ENCODE data around the gene CNTLN. TPM values are rescaled to one million over a fixed set of nuclear protein-coding genes. Genes with fewer than 3 reads are reported as not detected.
"Not testable (repeated sequence)": the region's sequence is repeated elsewhere in the genome, so short reads cannot be mapped to it uniquely, and the experiment has no call there.

Gene CNTLN
- total RNA-seq, 2 donors from 2014 or later: 1.2 to 2.1 TPM

DNA sequence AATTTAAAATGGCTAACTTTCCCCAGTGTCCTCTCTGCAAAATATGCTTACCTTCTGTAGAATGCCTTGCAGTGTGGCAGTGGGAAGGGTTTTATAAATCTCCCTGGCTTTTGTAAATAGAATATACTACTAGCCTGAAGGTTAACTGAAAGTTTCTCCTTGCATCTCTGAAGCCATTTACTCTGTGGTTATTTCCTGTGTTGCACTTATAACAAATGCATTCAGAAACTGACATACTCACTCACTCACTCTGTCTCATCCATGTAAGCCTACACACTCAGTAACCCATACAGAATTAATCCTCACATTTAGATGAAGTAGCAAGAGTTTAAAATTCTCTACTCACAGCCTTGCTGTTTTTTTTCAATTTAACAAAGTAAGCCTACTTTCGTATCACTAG, 356.9 kb downstream of the CNTLN start:
- H3K4me1 Mint-ChIP-seq: no peaks in the 10 kb centered on the region

DNA sequence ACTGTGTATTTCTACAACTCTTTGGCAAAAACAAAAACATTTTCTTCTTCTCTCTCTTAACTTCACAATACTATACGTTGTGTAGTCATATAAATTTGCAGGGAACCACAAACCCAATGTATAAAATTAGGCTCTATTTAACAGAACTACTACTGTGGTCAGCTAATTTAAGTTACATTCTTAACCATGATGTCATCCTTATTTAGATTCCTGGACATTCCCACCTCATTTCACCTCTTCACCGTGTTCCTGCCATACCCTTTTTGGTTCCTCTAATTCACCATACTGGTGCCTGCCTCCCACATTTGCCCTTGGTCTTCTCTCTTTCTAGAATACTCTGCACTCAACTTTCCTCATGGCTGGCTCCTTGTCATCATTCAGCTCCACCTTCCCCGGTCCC, 368.4 kb downstream of the CNTLN start:
- no peak for ATAC-seq (replicated peaks)
- Mint-ChIP-seq H3K36me3 (ENCODE audit: low read depth) (no peaks in the 10 kb centered on the region), H3K4me1 (no peaks in the 10 kb centered on the region), H3K27me3 (no peaks in the 10 kb centered on the region), H3K9me3 (peaks cover 7% of the 10 kb centered on the region), H3K4me3 (no peak overlapping the region), H3K27ac (no peak overlapping the region)

More for the DNA sequence above, 356.9 kb downstream of the CNTLN start:
- Mint-ChIP-seq H3K4me3 (no peak overlapping the region), H3K9me3 (no peaks in the 10 kb centered on the region), H3K27me3 (no peaks in the 10 kb centered on the region), H3K36me3 (ENCODE audit: low read depth) (no peaks in the 10 kb centered on the region), H3K27ac (no peak overlapping the region)
- no peak for ATAC-seq (replicated peaks)

DNA sequence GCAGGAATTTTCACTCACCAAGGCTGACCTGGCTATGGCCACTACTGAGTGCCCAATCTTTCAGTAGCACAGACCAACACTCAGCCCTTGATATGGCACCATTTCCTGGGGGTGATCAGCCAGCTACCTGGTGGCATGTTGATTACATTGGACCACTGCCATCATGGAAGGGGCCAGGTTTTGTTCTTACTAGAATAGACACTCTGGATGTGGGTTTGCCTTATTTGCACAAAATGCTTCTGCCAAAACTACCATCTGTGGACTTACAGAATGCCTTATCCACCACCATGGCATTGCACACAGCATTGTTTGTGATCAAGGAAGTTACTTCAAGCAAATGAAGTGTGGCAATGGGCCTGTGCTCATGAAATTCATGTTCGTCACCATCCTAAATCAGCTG, 374.3 kb downstream of the CNTLN start:
- Mint-ChIP-seq H3K36me3 (ENCODE audit: low read depth) (no peaks in the 10 kb centered on the region), H3K9me3 (peaks cover 7% of the 10 kb centered on the region), H3K27me3 (no peaks in the 10 kb centered on the region), H3K27ac (no peak overlapping the region), H3K4me3 (no peak overlapping the region), H3K4me1 (no peaks in the 10 kb centered on the region)
- ATAC-seq (replicated peaks): no peak

DNA sequence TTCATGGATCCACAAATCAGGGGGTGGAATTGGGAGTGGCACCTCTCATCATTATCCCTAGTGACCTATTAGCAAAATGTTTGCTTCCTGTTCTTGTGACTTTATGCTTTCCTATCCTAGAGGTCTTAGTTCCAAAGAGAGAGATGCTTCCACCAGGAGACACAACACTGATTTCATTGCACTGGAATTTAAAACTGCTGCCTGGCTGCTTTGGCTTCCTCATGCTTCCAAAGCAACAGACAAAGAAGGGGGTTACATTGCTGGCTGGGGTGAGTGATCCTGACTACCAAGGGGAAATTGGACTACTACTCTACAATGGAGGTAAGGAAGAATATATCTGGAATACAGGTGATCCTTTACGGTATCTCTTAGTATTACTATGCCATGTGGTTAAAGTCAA, 374.9 kb downstream of the CNTLN start:
- no peak for ATAC-seq (replicated peaks)
- Mint-ChIP-seq H3K27me3 (no peaks in the 10 kb centered on the region), H3K27ac (no peak overlapping the region), H3K36me3 (ENCODE audit: low read depth) (no peaks in the 10 kb centered on the region), H3K4me3 (no peak overlapping the region), H3K4me1 (no peaks in the 10 kb centered on the region), H3K9me3 (peaks cover 7% of the 10 kb centered on the region)

GRCh38 chr9:17519761-17520160, 384.9 kb downstream of the CNTLN start:
- H3K36me3 Mint-ChIP-seq (ENCODE audit: low read depth): no peaks in the 10 kb centered on the region
- no peaks in the 10 kb centered on the region for H3K4me1 Mint-ChIP-seq
- H3K27ac Mint-ChIP-seq: no peak overlapping the region
- no peaks in the 10 kb centered on the region for H3K27me3 Mint-ChIP-seq
- no peak for ATAC-seq (replicated peaks)
- peaks cover 8% of the 10 kb centered on the region for H3K9me3 Mint-ChIP-seq
- H3K4me3 Mint-ChIP-seq: no peak overlapping the region

DNA sequence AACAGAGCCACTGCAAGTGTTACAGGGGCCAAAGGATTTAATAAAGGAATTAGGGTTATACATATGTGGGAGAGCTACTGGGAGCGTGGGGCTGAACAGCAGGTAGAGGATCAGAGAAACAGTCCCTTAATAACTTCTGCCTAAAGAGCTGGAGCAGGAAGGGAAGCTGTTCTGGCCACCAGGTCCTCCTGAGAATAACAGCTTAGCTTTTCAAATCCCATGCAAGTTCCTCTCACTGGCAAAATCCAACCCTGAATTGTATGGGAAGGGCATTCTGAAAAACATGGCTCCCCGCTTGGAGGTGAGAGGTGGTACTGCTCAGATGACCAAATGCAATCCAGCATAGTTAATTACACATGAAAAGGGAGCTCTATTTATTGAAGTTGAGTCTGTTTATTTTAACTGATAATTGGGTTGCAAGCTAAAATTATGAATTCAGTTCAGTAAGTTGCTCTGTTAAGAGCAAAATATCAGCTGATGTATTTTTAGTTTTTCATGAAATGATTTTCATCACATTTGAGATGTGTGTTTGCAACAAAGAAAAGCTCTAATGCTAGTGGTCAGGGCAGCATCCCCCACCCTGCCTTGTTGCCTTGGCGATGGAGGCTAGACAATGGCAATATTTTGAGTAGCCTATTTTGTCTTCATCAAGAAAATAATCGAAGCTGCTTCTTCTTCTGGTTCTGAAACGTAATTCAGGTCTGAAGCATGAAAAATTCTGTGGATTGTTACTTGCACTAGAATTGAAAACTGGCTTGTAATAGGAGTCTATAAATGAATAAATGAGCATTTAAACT, 385.6 kb downstream of the CNTLN start:
- no peaks in the 10 kb centered on the region for H3K4me1 Mint-ChIP-seq
- no peak for ATAC-seq (replicated peaks)
- no peak overlapping the region for H3K27ac Mint-ChIP-seq
- no peaks in the 10 kb centered on the region for H3K36me3 Mint-ChIP-seq (ENCODE audit: low read depth)
- H3K9me3 Mint-ChIP-seq: peaks cover 7% of the 10 kb centered on the region
- no peak overlapping the region for H3K4me3 Mint-ChIP-seq
- H3K27me3 Mint-ChIP-seq: no peaks in the 10 kb centered on the region

DNA sequence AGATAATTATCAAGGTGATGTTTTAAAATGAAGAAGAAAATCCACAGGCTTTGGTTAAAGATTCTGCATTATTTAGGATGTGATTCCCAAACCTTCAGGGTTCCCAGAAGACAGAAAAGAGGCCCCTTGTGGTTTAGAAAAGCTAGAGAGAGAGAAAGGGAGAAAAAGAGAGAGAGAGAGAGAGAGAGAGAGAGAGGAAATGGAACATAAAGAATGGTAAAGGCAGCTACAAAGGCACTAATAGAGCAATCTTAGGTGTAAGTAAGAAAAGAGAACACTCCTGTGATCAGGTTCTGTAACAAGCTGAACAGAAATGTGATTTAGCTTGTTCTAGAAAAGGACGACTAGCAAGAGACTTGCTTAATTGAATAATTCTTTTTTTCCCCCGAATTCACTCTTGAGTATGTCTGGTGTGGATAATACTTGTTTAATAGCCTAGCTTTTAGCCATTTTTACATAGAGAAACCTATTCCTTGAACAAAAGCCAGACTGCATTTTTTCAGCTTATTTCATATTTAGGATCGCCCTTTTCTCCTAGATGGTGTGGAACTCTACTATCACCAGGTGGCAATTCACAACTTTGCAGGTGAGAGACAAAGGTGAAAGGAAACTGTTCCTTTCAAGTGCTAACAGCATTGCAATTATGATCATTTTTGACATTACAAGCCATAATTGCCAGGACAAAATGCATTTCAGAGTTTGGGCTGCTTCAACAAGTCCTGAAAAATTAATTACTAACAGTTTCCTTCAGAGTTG, 386.4 kb downstream of the CNTLN start:
- Mint-ChIP-seq H3K36me3 (ENCODE audit: low read depth) (no peaks in the 10 kb centered on the region), H3K27ac (no peak overlapping the region), H3K9me3 (no peaks in the 10 kb centered on the region), H3K4me1 (no peaks in the 10 kb centered on the region), H3K27me3 (no peaks in the 10 kb centered on the region), H3K4me3 (no peak overlapping the region)
- no peak for ATAC-seq (replicated peaks)

- not testable (repeated sequence) for H3K9me3 Mint-ChIP-seq, H3K27me3 Mint-ChIP-seq, H3K4me1 Mint-ChIP-seq
These were observed 391.9 kb downstream of the CNTLN start for GRCh38 chr9:17526726-17527125.

GRCh38 chr9:17528859-17529258, 394.0 kb downstream of the CNTLN start:
- Mint-ChIP-seq H3K9me3 (no peaks in the 10 kb centered on the region), H3K4me1 (no peaks in the 10 kb centered on the region), H3K27me3 (no peaks in the 10 kb centered on the region), H3K27ac (no peak overlapping the region), H3K36me3 (ENCODE audit: low read depth) (no peaks in the 10 kb centered on the region), H3K4me3 (no peak overlapping the region)
- ATAC-seq (replicated peaks): no peak

More at GRCh38 chr9:17526726-17527125, 391.9 kb downstream of the CNTLN start:
- not testable (repeated sequence) for H3K4me3 Mint-ChIP-seq; ATAC-seq (replicated peaks); H3K36me3 Mint-ChIP-seq (ENCODE audit: low read depth); H3K27ac Mint-ChIP-seq

DNA sequence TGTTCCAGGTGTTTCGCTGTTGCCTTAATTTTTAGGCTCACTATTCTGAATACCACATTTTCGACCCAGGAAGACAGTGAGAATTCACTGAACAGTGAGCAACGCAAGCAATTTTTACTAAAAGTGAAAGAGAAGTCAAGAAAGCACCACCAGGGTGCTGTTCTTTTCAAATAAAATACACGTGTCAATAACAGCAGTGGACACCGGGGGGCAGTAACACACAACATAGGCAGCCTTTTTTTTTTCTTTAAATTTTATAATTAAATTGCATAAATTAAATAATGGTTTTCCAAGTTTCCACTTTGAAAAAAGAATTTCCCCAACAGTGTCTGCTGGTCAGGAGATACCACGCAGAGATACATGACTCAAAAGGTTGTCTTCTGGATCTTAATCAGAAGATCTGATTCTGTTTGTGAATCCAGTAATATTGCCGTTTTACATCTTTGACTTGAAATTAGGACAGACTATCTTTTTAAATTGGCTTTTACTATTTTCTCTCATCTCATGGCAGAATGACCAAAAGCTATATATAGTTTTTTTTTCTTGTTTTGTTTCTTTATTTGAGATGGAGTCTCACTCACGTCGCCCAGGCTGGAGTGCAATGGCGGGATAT, 396.9 kb downstream of the CNTLN start:
- no peak overlapping the region for H3K4me3 Mint-ChIP-seq
- no peaks in the 10 kb centered on the region for H3K27me3 Mint-ChIP-seq
- H3K9me3 Mint-ChIP-seq: no peaks in the 10 kb centered on the region
- no peaks in the 10 kb centered on the region for H3K36me3 Mint-ChIP-seq (ENCODE audit: low read depth)
- H3K4me1 Mint-ChIP-seq: no peaks in the 10 kb centered on the region
- ATAC-seq (replicated peaks): no peak
- H3K27ac Mint-ChIP-seq: no peak overlapping the region

DNA sequence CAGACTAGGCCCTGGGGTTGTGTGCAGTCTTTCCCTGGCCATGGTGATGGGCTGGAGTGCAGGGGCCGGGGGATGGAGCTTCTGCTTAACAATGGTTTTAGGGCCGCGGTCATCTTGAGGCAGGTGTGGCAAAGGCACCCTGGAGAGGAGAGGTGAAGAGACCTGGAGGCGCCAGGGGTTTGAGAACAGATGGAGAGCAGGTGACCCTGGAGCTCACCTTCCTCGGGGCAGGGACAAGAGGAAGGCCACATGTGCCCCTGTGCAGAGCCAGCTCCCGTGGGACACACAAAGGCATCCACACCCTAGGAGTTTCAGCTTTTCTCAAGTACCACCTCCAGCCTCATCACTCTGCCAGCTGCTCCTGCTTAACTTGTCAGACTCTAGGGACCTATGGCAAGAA, 397.6 kb downstream of the CNTLN start:
- Mint-ChIP-seq H3K36me3 (ENCODE audit: low read depth) (no peaks in the 10 kb centered on the region), H3K4me3 (no peak overlapping the region), H3K27ac (no peak overlapping the region), H3K4me1 (no peaks in the 10 kb centered on the region), H3K27me3 (no peaks in the 10 kb centered on the region), H3K9me3 (no peaks in the 10 kb centered on the region)
- no peak for ATAC-seq (replicated peaks)

DNA sequence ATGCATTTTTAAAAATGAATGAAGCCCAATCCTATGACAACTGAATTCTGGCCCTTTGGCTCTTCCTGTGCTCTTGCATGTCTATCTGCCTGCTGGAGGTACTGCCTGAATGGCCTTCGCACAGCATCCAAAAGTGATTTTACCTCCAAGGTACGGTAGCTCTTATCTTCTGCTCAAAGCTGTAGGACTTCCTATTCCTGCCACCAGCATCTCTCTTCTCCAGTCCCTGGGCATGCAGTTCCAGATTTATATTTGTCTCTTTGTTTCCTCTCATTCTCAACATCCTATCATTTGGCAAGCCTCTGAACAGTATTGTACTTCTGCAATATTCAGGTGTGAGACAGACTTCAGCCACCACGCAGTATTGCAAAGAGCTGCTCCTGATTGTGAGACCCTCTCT, 400.3 kb downstream of the CNTLN start:
- Mint-ChIP-seq H3K4me3 (no peak overlapping the region), H3K9me3 (no peaks in the 10 kb centered on the region), H3K27me3 (no peaks in the 10 kb centered on the region), H3K4me1 (no peaks in the 10 kb centered on the region), H3K27ac (no peak overlapping the region), H3K36me3 (ENCODE audit: low read depth) (no peaks in the 10 kb centered on the region)
- ATAC-seq (replicated peaks): no peak

- no peak for ATAC-seq (replicated peaks)
- H3K9me3 Mint-ChIP-seq: peaks cover 4% of the 10 kb centered on the region
- H3K27me3 Mint-ChIP-seq: no peaks in the 10 kb centered on the region
- no peak overlapping the region for H3K27ac Mint-ChIP-seq
- H3K4me1 Mint-ChIP-seq: no peaks in the 10 kb centered on the region
- no peak overlapping the region for H3K4me3 Mint-ChIP-seq
- no peaks in the 10 kb centered on the region for H3K36me3 Mint-ChIP-seq (ENCODE audit: low read depth)
These were observed 401.2 kb downstream of the CNTLN start for GRCh38 chr9:17536027-17536426.

DNA sequence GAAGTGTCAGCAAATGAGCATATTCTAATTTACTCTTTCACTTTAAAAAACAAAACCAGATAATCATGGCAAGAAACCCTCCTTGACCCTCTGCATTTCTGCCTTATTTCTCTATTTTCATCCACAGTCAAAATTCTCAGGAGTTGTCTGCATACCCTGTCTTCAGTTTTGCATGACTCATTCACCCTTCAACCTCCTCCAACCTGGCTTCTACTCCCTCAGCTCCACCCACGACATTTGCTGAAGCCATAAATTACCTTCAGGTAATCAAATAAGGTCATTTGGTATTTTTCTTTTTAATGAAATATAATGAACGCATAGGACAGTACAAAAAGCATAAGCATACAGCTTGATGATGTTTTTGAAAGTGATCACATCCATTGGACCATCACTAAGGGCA, 416.2 kb downstream of the CNTLN start:
- Mint-ChIP-seq H3K4me1 (no peaks in the 10 kb centered on the region), H3K4me3 (no peak overlapping the region), H3K36me3 (ENCODE audit: low read depth) (no peaks in the 10 kb centered on the region), H3K9me3 (peaks cover 5% of the 10 kb centered on the region), H3K27me3 (no peaks in the 10 kb centered on the region), H3K27ac (no peak overlapping the region)
- ATAC-seq (replicated peaks): no peak
